CD4-positive, alpha-beta T cell treated with Interleukin-1 beta for 1 hour (primary cell): ENCODE results near the gene TMEM145.

Source experiments
- DNase-seq, 2 donors: peaks; one replicate each; pipeline ENCODE4 v3.0.0-alpha.2; 2020 to 2022

TMEM145 gene

GRCh38 chr19:42278452-42279154 lies 34.5 kb upstream of the TMEM145 start:
- no peak for DNase-seq

GRCh38 chr19:42279155-42279901 lies 33.8 kb upstream of the TMEM145 start:
- no peak for DNase-seq

- DNase-seq, result peak; percentile 90
Observed at GRCh38 chr19:42279902-42280814, 33.0 kb upstream of the TMEM145 start.

- no peak for DNase-seq
Observed at GRCh38 chr19:42280815-42281145, 32.3 kb upstream of the TMEM145 start.

GRCh38 chr19:42281146-42281826 lies 31.8 kb upstream of the TMEM145 start:
- peak; percentile 36 to 37 for DNase-seq

GRCh38 chr19:42281827-42282762 lies 31.0 kb upstream of the TMEM145 start:
- no peak for DNase-seq

GRCh38 chr19:42282819-42283187 lies 30.3 kb upstream of the TMEM145 start:
- no peak for DNase-seq

GRCh38 chr19:42283188-42284065 lies 29.7 kb upstream of the TMEM145 start:
- DNase-seq, result peak; percentile 97

GRCh38 chr19:42284066-42284501 lies 29.0 kb upstream of the TMEM145 start:
- peak; percentile 91 for DNase-seq

- no peak for DNase-seq
Observed at GRCh38 chr19:42284591-42285341, 28.3 kb upstream of the TMEM145 start.

- peak in 1 of 2 donors; percentile 31 for DNase-seq
Observed at GRCh38 chr19:42285541-42285941, 27.6 kb upstream of the TMEM145 start.

GRCh38 chr19:42285988-42286348 lies 27.1 kb upstream of the TMEM145 start:
- no peak for DNase-seq

GRCh38 chr19:42286349-42287016 lies 26.6 kb upstream of the TMEM145 start:
- no peak for DNase-seq

GRCh38 chr19:42287017-42287826 lies 25.9 kb upstream of the TMEM145 start:
- no peak for DNase-seq

- DNase-seq, result no peak
Observed at GRCh38 chr19:42287827-42288107, 25.3 kb upstream of the TMEM145 start.

GRCh38 chr19:42288387-42288786 lies 24.7 kb upstream of the TMEM145 start:
- DNase-seq, result no peak

- no peak for DNase-seq
Observed at GRCh38 chr19:42288881-42289555, 24.1 kb upstream of the TMEM145 start.

GRCh38 chr19:42289556-42290041 lies 23.5 kb upstream of the TMEM145 start:
- DNase-seq, result no peak
